ENCODE data around the gene IRF3.

IRF3 gene

DNA sequence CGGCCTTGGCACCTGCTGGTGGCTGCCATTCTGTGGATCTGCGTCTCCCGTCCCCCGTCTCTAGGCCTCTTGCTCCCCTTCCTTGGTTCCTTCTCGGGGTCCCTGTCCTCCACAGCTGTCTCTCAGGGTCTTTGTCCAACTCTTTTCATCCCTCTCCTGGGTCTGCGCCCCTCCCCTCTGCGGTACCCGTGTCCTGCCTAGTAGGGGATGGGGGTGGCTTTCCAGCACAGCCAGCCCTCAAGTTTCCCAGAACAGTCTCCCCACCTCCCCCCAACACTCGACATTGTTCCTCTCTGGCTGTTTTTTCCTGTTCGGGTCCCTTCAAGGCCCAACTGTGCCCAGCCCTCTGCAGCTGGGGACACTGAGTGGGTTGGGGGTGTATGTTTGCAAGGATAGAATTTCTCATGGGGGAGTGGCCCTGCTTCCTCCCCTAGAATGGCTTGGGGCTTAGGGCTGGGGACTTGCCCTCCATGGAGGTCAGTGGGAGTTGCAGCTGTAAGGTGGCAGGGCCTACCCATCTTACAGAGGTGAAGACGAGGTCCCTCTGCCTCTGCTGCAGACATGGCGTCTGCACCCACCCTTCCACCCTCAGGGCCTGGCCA lies 23.0 kb upstream of the IRF3 start:
- peaks cover 41% of the 10 kb centered on the region for H3K4me1 Mint-ChIP-seq
- H3K27ac Mint-ChIP-seq = peak overlapping the region; percentile 30 to 38 (median 38)
- no peaks in the 10 kb centered on the region for H3K9me3 Mint-ChIP-seq
- no peaks in the 10 kb centered on the region for H3K27me3 Mint-ChIP-seq (ENCODE audit: low read depth)
- TF ChIP-seq, protein P1, sequence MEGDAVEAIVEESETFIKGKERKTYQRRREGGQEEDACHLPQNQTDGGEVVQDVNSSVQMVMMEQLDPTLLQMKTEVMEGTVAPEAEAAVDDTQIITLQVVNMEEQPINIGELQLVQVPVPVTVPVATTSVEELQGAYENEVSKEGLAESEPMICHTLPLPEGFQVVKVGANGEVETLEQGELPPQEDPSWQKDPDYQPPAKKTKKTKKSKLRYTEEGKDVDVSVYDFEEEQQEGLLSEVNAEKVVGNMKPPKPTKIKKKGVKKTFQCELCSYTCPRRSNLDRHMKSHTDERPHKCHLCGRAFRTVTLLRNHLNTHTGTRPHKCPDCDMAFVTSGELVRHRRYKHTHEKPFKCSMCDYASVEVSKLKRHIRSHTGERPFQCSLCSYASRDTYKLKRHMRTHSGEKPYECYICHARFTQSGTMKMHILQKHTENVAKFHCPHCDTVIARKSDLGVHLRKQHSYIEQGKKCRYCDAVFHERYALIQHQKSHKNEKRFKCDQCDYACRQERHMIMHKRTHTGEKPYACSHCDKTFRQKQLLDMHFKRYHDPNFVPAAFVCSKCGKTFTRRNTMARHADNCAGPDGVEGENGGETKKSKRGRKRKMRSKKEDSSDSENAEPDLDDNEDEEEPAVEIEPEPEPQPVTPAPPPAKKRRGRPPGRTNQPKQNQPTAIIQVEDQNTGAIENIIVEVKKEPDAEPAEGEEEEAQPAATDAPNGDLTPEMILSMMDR (IDR thresholded peaks at IDR 0.05; ENCODE audit: unreplicated experiment in 3 of 3) = no peak
- peak overlapping the region in 2 of 3 experiments; percentile 46 to 72 for H3K4me3 Mint-ChIP-seq
- peaks cover 25% of the 10 kb centered on the region for H3K36me3 Mint-ChIP-seq (ENCODE audit: low read depth)

DNA sequence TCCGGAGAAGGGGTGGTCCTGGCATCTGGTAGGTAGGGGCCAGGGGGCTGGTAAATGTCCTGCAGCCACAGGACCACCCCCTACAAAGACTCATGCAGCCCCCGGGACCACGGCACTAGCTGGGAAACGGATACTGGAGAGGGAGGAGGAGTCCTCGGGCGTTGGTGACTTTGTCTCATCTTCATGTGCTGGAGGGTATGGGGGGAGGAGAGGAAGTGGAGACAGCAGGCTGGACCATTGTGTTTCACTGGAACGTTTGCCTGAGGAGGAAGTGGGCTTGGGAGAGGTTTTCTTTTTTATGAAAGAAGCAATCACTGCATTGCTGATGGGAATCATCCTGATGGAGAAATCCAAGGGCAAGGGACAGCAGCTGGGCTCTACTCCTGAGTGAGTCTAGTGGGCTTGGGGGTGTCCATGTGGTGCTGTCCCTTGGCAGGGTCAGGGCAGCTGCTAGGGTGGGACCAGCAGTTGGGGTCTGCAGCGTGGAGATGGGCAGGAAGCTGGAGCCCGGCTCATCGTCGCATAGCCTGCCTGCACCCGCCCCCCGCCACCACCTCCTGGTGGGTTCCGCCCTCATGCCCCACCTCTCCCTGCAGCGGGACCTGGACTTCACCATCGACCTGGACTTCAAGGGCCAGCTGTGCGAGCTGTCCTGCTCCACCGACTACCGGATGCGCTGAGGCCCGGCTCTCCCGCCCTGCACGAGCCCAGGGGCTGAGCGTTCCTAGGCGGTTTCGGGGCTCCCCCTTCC lies 22.1 kb upstream of the IRF3 start:
- Mint-ChIP-seq H3K27ac (peak overlapping the region; percentile 34 to 86 (median 70)), H3K36me3 (ENCODE audit: low read depth) (peaks cover 33% of the 10 kb centered on the region), H3K4me3 (peak overlapping the region in 2 of 3 experiments; percentile 69 to 79), H3K9me3 (no peaks in the 10 kb centered on the region), H3K4me1 (peaks cover 40% of the 10 kb centered on the region), H3K27me3 (ENCODE audit: low read depth) (no peaks in the 10 kb centered on the region)
- TF ChIP-seq, protein P1 (IDR thresholded peaks at IDR 0.05; ENCODE audit: unreplicated experiment in 3 of 3) = no peak

DNA sequence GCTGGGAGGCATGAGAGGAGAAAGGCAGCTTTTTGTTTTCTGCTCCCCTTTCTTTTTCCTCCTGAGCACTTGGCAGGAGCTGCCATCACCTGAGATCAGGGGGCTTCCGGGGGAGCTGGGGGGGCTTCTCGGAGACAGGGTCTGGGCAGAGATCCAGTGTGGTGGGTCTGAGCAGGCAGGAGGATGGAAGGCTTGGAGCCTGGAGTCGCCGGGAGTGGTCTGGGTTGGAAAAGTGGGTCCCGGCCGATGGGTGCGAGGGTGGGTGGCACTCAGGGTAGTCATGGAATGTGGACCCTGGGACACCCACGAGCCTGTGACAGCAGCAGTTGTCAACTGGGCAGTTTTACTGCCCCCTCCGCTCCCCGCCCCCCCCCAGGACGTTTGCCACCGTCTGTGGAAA lies 21.5 kb upstream of the IRF3 start:
- Mint-ChIP-seq H3K27ac (peak overlapping the region in 2 of 3 experiments; percentile 49 to 86), H3K27me3 (ENCODE audit: low read depth) (no peaks in the 10 kb centered on the region), H3K4me3 (peak overlapping the region in 1 of 3 experiments; percentile 29), H3K9me3 (no peaks in the 10 kb centered on the region), H3K36me3 (ENCODE audit: low read depth) (peaks cover 38% of the 10 kb centered on the region), H3K4me1 (peaks cover 35% of the 10 kb centered on the region)
- TF ChIP-seq, protein P1 (IDR thresholded peaks at IDR 0.05; ENCODE audit: unreplicated experiment in 3 of 3) = no peak

DNA sequence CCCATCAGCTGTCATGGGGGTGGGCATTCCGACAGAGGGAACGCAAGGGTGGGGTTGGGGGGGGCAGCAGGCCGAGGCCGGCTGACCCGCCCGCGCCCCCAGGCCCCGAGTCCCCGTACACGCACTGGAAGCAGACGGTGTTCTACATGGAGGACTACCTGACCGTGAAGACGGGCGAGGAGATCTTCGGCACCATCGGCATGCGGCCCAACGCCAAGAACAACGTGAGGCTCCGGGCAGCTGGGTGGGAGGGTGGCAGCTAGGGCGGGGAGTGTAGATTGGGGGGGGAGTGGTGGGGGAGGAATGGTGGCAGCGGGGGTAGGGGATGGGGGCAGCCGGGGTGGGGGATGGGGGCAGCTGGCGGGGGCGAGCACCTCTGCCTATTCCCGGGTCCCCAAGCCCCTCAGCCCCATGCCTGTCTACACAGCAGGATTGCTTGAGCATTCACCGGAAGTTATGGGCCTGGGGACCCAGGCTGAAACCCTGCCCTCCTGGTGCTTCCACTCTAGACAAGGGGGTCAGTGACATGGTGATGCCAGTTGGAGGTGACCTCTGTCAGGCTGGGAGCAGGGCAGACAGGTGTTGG lies 20.9 kb upstream of the IRF3 start:
- TF ChIP-seq, protein P1 (IDR thresholded peaks at IDR 0.05; ENCODE audit: unreplicated experiment in 3 of 3) = no peak
- peak overlapping the region in 1 of 3 experiments; percentile 49 for H3K27ac Mint-ChIP-seq
- H3K36me3 Mint-ChIP-seq (ENCODE audit: low read depth) = peaks cover 42% of the 10 kb centered on the region
- H3K4me3 Mint-ChIP-seq = peak overlapping the region in 1 of 3 experiments; percentile 29
- peaks cover 35% of the 10 kb centered on the region for H3K4me1 Mint-ChIP-seq
- H3K27me3 Mint-ChIP-seq (ENCODE audit: low read depth) = no peaks in the 10 kb centered on the region
- H3K9me3 Mint-ChIP-seq = no peaks in the 10 kb centered on the region

DNA sequence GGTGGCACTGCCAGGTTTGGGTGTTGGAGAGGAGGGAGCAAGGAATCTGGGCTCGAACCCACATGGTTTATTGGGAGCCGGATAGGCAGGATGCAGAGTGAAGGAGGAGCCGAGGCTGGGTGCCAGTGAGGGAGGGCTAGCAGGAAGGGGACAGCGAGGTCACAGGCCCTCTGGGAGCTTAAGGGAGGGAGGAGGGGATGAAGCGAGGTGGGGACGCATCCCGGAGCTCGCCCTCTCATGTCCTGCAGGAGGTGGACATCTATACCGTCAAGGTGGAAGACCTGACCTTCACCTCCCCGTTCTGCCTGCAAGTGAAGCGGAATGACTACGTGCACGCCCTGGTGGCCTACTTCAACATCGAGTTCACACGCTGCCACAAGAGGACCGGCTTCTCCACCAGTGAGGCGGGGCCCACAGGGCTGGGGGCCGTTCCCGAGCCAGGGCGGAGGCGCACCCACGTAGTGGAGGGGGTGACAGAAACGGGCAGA lies 20.2 kb upstream of the IRF3 start:
- peaks cover 44% of the 10 kb centered on the region for H3K36me3 Mint-ChIP-seq (ENCODE audit: low read depth)
- no peaks in the 10 kb centered on the region for H3K27me3 Mint-ChIP-seq (ENCODE audit: low read depth)
- H3K4me3 Mint-ChIP-seq = no peak overlapping the region
- peaks cover 30% of the 10 kb centered on the region for H3K4me1 Mint-ChIP-seq
- H3K27ac Mint-ChIP-seq = no peak overlapping the region
- H3K9me3 Mint-ChIP-seq = no peaks in the 10 kb centered on the region
- TF ChIP-seq, protein P1 (IDR thresholded peaks at IDR 0.05; ENCODE audit: unreplicated experiment in 3 of 3) = no peak
